ENCODE results near the gene ERCC5. TPM values are rescaled to one million over a fixed set of nuclear protein-coding genes. Genes with fewer than 3 reads are reported as not detected.
A peak's percentile ranks its signal among the peaks of the same experiment; 100 is the strongest.

The ERCC5 gene
- total and polyA plus RNA-seq, 2 experiments from 2014 or later: 49.2 to 78.5 TPM

GRCh38 chr13:102817241-102817640 lies 28.6 kb upstream of the ERCC5 start:
- Histone ChIP-seq H3K79me2 (ENCODE audit: insufficient read depth) (peaks cover 73% of the 10 kb centered on the region), H3K4me2 (ENCODE audit: unreplicated experiment) (no peak overlapping the region), H3K27me3 (replicated peaks; ENCODE audit: insufficient read depth) (no peaks in the 10 kb centered on the region), H2AFZ (no peak overlapping the region), H3K27ac (no peak overlapping the region), H3K36me3 (ENCODE audit: low read depth) (peaks cover 7% of the 10 kb centered on the region), H3K9ac (no peak overlapping the region), H3K4me3 (no peak overlapping the region), H3K4me1 (ENCODE audit: insufficient read depth) (peaks cover 30% of the 10 kb centered on the region), H3K9me2 (ENCODE audit: insufficient read depth) (no peaks in the 10 kb centered on the region), H4K20me1 (ENCODE audit: insufficient read depth) (no peaks in the 10 kb centered on the region), H3F3A (ENCODE audit: insufficient read depth) (peaks cover 12% of the 10 kb centered on the region; the same call in 1 of the 2 replicates), H3K9me3 (ENCODE audit: low read depth) (no peaks in the 10 kb centered on the region)
- DNase-seq: no peak
- in situ Hi-C loops (cut with MboI): no loop called here
- 100% methylated on average over 1 of the region's 1 CpG for WGBS, 2 experiments (ENCODE audit: low coverage in 1 of 2, low lambda C conversion rate in 2 of 2, missing lambda C conversion rate in 2 of 2)
- TF ChIP-seq EZH2phosphoT487 (IDR thresholded peaks at IDR 0.05; ENCODE audit: insufficient read depth, low read depth): no peak
- no peak for TF ChIP-seq EZH2 (IDR thresholded peaks at IDR 0.05; ENCODE audit: insufficient read depth, poor library complexity, severe bottlenecking)

GRCh38 chr13:102817907-102818306 lies 27.9 kb upstream of the ERCC5 start:
- Histone ChIP-seq H2AFZ (no peak overlapping the region), H3K4me3 (no peak overlapping the region), H3K9ac (no peak overlapping the region), H4K20me1 (ENCODE audit: insufficient read depth) (no peaks in the 10 kb centered on the region), H3K9me2 (ENCODE audit: insufficient read depth) (no peaks in the 10 kb centered on the region), H3F3A (ENCODE audit: insufficient read depth) (peaks cover 12% of the 10 kb centered on the region; the same call in 1 of the 2 replicates), H3K9me3 (ENCODE audit: low read depth) (no peaks in the 10 kb centered on the region), H3K27me3 (replicated peaks; ENCODE audit: insufficient read depth) (no peaks in the 10 kb centered on the region), H3K79me2 (ENCODE audit: insufficient read depth) (peaks cover 73% of the 10 kb centered on the region), H3K4me2 (ENCODE audit: unreplicated experiment) (no peak overlapping the region), H3K36me3 (ENCODE audit: low read depth) (peaks cover 13% of the 10 kb centered on the region), H3K27ac (no peak overlapping the region), H3K4me1 (ENCODE audit: insufficient read depth) (peaks cover 24% of the 10 kb centered on the region)
- DNase-seq: no peak
- in situ Hi-C loops (cut with MboI): no loop called here
- no peak for TF ChIP-seq EZH2 (IDR thresholded peaks at IDR 0.05; ENCODE audit: insufficient read depth, poor library complexity, severe bottlenecking)
- no peak for TF ChIP-seq EZH2phosphoT487 (IDR thresholded peaks at IDR 0.05; ENCODE audit: insufficient read depth, low read depth)

DNA sequence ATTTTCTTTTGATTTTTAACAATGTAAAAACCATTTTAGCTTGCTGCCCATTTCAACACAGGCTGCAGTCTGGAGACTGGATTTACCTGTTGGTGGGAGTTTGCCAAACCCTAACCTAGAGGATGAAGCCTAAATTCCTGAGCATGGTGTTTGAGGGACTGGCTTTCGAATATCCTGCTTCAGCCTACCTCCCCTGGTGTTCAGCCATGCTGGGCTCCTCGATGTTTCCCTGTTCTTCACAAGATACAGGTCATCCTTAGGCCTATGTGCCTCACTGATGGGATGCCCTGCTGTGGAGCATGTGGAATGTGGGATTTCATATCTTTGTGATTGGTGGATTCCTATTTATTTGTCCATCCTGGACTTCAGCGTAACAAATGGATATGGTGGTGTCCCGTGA lies 20.4 kb upstream of the ERCC5 start:
- no peak for DNase-seq
- H3K4me1 ChIP-seq (ENCODE audit: insufficient read depth): peaks cover 24% of the 10 kb centered on the region
- H4K20me1 ChIP-seq (ENCODE audit: insufficient read depth): no peaks in the 10 kb centered on the region
- no peaks in the 10 kb centered on the region for H3K9me2 ChIP-seq (ENCODE audit: insufficient read depth)
- no peaks in the 10 kb centered on the region for H3K27me3 ChIP-seq (replicated peaks; ENCODE audit: insufficient read depth)
- peak overlapping the region; percentile 99 for H3K4me2 ChIP-seq (ENCODE audit: unreplicated experiment)
- H3K27ac ChIP-seq: peak overlapping the region; percentile 97
- H2AFZ ChIP-seq: 0 out of 2 replicates have a peak overlapping the region, but pooled peaks have one; percentile 71
- in situ Hi-C loops (cut with MboI): no loop called here
- TF ChIP-seq EZH2phosphoT487 (IDR thresholded peaks at IDR 0.05; ENCODE audit: insufficient read depth, low read depth): no peak
- TF ChIP-seq EZH2 (IDR thresholded peaks at IDR 0.05; ENCODE audit: insufficient read depth, poor library complexity, severe bottlenecking): no peak
- peak overlapping the region; percentile 10; the same call in 1 of the 2 replicates for H3K9ac ChIP-seq
- 83 to 86% methylated on average over 4 of the region's 4 CpGs for WGBS, 2 experiments (ENCODE audit: low coverage in 1 of 2, low lambda C conversion rate in 2 of 2, missing lambda C conversion rate in 2 of 2)
- no peaks in the 10 kb centered on the region for H3K9me3 ChIP-seq (ENCODE audit: low read depth)
- peaks cover 26% of the 10 kb centered on the region for H3K36me3 ChIP-seq (ENCODE audit: low read depth)
- H3F3A ChIP-seq (ENCODE audit: insufficient read depth): peaks cover 57% of the 10 kb centered on the region
- peaks cover 33% of the 10 kb centered on the region for H3K79me2 ChIP-seq (ENCODE audit: insufficient read depth)
- H3K4me3 ChIP-seq: no peak overlapping the region; the same call in 1 of the 2 replicates

DNA sequence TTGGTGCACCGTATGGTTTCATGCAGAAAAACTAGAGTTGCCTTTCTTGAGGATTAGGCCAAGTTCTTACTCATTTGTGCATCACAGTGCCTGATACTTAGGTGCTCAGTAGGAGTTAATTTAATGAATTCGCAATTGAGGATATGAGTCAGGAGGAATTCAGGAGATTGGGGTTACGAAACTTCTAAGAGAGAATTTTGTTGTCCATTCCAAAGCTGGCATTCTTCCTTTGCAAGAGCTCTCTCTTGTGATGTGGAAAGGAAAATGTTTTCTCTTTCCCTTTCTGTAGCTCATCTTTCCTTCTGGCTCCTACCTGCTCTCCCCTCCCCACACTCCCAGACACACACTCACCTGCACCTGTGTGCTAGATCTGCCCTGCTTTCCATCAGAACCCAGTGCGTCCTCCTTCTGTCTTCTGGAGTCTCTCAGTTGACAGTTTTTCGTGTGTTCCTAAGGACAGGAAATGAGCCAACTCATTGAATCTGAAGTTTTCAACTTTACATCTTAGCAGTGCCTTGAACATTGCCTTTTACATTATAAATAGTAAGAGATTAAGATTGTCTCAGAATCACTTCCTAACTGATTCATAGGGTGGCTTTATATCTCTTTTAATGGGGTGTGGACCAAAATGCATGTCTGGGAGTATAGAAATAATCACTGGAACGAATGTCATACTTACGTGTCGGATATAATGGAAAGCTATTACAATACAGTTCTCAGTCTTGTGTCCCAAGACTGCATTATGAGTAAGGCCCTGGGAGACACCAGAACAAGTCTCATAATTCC lies 19.7 kb upstream of the ERCC5 start:
- no peaks in the 10 kb centered on the region for H3K9me3 ChIP-seq (ENCODE audit: low read depth)
- H3K9ac ChIP-seq: peak overlapping the region; percentile 81
- peaks cover 26% of the 10 kb centered on the region for H3K36me3 ChIP-seq (ENCODE audit: low read depth)
- H3K4me3 ChIP-seq: peak overlapping the region; percentile 78
- peaks cover 24% of the 10 kb centered on the region for H3K4me1 ChIP-seq (ENCODE audit: insufficient read depth)
- no peaks in the 10 kb centered on the region for H3K27me3 ChIP-seq (replicated peaks; ENCODE audit: insufficient read depth)
- H3K4me2 ChIP-seq (ENCODE audit: unreplicated experiment): peak overlapping the region; percentile 99
- H4K20me1 ChIP-seq (ENCODE audit: insufficient read depth): no peaks in the 10 kb centered on the region
- H3F3A ChIP-seq (ENCODE audit: insufficient read depth): peaks cover 57% of the 10 kb centered on the region
- WGBS, 2 experiments (ENCODE audit: low coverage in 1 of 2, low lambda C conversion rate in 2 of 2, missing lambda C conversion rate in 2 of 2): 1 to 2% methylated on average over 8 of the region's 8 CpGs
- no peaks in the 10 kb centered on the region for H3K9me2 ChIP-seq (ENCODE audit: insufficient read depth)
- peak overlapping the region; percentile 97 for H3K27ac ChIP-seq
- peak; percentile 97 for DNase-seq
- TF ChIP-seq EZH2phosphoT487 (IDR thresholded peaks at IDR 0.05; ENCODE audit: insufficient read depth, low read depth) (no peak), EZH2 (IDR thresholded peaks at IDR 0.05; ENCODE audit: insufficient read depth, poor library complexity, severe bottlenecking) (no peak)
- in situ Hi-C loops (cut with MboI): no loop called here
- peaks cover 33% of the 10 kb centered on the region for H3K79me2 ChIP-seq (ENCODE audit: insufficient read depth)
- H2AFZ ChIP-seq: peak overlapping the region; percentile 71

All from GM23248 (cell line).